ENCODE results near the gene OSBPL3. TPM values are rescaled to one million over a fixed set of nuclear protein-coding genes. Genes with fewer than 3 reads are reported as not detected.

Gene OSBPL3
- total and polyA plus RNA-seq, 10 donors, result 10.3 to 33.9 (median 26.8) TPM

- intact Hi-C loops (cut with DNase I; ENCODE audit: low total_unique reads), result no loop called here
- no peaks in the 10 kb centered on the region for H3K9me3 ChIP-seq
- H3K4me3 ChIP-seq, result no peak overlapping the region
- peaks cover 0 to 24% (median 0%) of the 10 kb centered on the region in 6 donors for H3K36me3 ChIP-seq
- no peaks in the 10 kb centered on the region for H3K27me3 ChIP-seq (replicated peaks in 1 of 7)
- peaks cover 7 to 81% (median 52%) of the 10 kb centered on the region in 6 donors for H3K4me1 ChIP-seq
- 39 to 47% (median 43%) methylated on average over 4 of the region's 4 CpGs for WGBS, 5 donors
- H3K27ac ChIP-seq, result peak overlapping the region in 4 of 8 donors; percentile 83 to 87 (median 84)
- TF ChIP-seq, protein P1, sequence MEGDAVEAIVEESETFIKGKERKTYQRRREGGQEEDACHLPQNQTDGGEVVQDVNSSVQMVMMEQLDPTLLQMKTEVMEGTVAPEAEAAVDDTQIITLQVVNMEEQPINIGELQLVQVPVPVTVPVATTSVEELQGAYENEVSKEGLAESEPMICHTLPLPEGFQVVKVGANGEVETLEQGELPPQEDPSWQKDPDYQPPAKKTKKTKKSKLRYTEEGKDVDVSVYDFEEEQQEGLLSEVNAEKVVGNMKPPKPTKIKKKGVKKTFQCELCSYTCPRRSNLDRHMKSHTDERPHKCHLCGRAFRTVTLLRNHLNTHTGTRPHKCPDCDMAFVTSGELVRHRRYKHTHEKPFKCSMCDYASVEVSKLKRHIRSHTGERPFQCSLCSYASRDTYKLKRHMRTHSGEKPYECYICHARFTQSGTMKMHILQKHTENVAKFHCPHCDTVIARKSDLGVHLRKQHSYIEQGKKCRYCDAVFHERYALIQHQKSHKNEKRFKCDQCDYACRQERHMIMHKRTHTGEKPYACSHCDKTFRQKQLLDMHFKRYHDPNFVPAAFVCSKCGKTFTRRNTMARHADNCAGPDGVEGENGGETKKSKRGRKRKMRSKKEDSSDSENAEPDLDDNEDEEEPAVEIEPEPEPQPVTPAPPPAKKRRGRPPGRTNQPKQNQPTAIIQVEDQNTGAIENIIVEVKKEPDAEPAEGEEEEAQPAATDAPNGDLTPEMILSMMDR (IDR thresholded peaks at IDR 0.05 in 8 of 11, conservative IDR thresholded peaks at IDR 0.05 in 3 of 11), result no peak
- TF ChIP-seq POLR2A (IDR thresholded peaks at IDR 0.05) (no peak), POLR2AphosphoS5 (IDR thresholded peaks at IDR 0.05) (no peak)
- no peak for DNase-seq
Observed at GRCh38 chr7:24831240-24831639, 148.7 kb downstream of the OSBPL3 start.

- H3K27ac ChIP-seq, result peak overlapping the region in 3 of 8 donors; percentile 84 to 87 (median 84)
- H3K36me3 ChIP-seq, result peaks cover 0 to 24% (median 0%) of the 10 kb centered on the region in 6 donors
- TF ChIP-seq POLR2A (IDR thresholded peaks at IDR 0.05), result no peak
- TF ChIP-seq, protein P1 (IDR thresholded peaks at IDR 0.05 in 8 of 11, conservative IDR thresholded peaks at IDR 0.05 in 3 of 11), result no peak
- no peak for TF ChIP-seq POLR2AphosphoS5 (IDR thresholded peaks at IDR 0.05)
- H3K4me3 ChIP-seq, result no peak overlapping the region
- intact Hi-C loops (cut with DNase I; ENCODE audit: low total_unique reads), result no loop called here
- WGBS, 5 donors, result 90 to 94% (median 92%) methylated on average over 9 of the region's 9 CpGs
- no peaks in the 10 kb centered on the region for H3K9me3 ChIP-seq
- no peaks in the 10 kb centered on the region for H3K27me3 ChIP-seq (replicated peaks in 1 of 7)
- peaks cover 7 to 81% (median 52%) of the 10 kb centered on the region in 6 donors for H3K4me1 ChIP-seq
- no peak for DNase-seq
Observed at GRCh38 chr7:24830440-24831050, 149.4 kb downstream of the OSBPL3 start.

DNA sequence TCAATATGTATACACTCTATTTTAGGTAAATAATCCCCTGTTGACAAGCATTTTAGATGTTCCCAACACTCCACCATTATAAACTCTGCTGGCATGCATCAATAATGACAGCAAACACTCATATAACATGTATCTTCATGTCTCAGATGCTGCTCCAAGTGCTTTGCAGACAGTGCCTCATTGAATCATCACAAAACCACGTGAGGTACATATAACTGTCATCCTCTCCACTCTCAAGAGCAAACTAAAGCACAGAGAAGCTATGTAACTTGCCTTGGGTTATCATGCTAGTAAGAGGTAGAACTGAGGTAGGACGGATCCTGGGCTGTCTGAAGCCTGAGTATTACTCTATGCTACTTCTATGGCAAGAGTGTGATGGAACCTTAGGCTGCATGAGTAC, 150.2 kb downstream of the OSBPL3 start:
- Histone ChIP-seq H3K36me3 (peaks cover 0 to 24% (median 0%) of the 10 kb centered on the region in 6 donors), H3K27ac (no peak overlapping the region), H3K4me1 (peaks cover 7 to 81% (median 50%) of the 10 kb centered on the region in 6 donors), H3K9me3 (no peaks in the 10 kb centered on the region), H3K4me3 (no peak overlapping the region), H3K27me3 (replicated peaks in 1 of 7) (no peaks in the 10 kb centered on the region)
- 80 to 94% (median 89%) methylated on average over 2 of the region's 2 CpGs for WGBS, 5 donors
- intact Hi-C loops (cut with DNase I; ENCODE audit: low total_unique reads), result no loop called here
- no peak for DNase-seq
- TF ChIP-seq, protein P1 (IDR thresholded peaks at IDR 0.05 in 8 of 11, conservative IDR thresholded peaks at IDR 0.05 in 3 of 11), result no peak
- TF ChIP-seq POLR2AphosphoS5 (IDR thresholded peaks at IDR 0.05), result no peak
- no peak for TF ChIP-seq POLR2A (IDR thresholded peaks at IDR 0.05)

DNA sequence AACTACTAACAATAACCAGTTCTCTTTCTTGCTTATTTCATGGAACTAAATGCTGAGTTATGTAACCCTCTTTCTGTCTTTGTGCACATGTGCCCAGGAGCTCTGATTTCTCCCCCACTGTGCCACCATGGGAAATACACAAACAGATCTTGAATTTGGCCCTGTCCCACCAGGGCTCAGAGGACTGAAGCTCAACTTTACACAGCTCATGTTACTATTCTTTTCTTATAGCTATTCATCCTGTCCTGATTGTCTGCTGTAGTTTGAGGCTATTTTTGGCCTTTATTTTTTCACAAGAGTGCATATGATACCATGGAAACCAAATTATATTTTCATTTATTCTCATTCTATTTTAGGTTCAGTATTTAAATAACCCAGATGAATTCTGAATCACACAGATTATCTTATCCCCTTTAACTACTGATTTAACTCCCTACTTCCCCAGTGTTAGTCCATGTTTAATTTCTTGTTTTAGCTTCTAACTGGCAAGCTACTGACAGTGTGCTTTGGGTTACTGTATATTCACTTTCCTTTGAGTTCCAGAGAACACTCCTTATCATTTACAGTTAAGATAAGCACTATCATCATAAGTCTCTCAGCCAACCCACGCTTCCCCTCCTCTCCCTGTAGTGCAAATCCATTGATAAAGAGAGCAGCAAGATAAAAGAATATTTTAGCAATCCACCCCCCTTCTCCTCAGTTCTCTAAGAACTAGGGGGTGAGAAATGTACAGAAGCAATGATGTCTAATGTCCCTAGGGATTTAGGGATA, 150.9 kb downstream of the OSBPL3 start:
- 88 to 93% (median 90%) methylated on average over 1 of the region's 1 CpG for WGBS, 5 donors
- DNase-seq, result no peak
- intact Hi-C loops (cut with DNase I; ENCODE audit: low total_unique reads), result no loop called here
- H3K36me3 ChIP-seq, result peaks cover 0 to 24% (median 0%) of the 10 kb centered on the region in 6 donors
- H3K4me1 ChIP-seq, result peaks cover 7 to 76% (median 43%) of the 10 kb centered on the region in 6 donors
- H3K27me3 ChIP-seq (replicated peaks in 1 of 7), result no peaks in the 10 kb centered on the region
- H3K4me3 ChIP-seq, result no peak overlapping the region
- H3K27ac ChIP-seq, result peak overlapping the region in 2 of 8 donors; percentile 28 to 42
- no peak for TF ChIP-seq POLR2AphosphoS5 (IDR thresholded peaks at IDR 0.05)
- TF ChIP-seq POLR2A (IDR thresholded peaks at IDR 0.05), result no peak
- TF ChIP-seq, protein P1 (IDR thresholded peaks at IDR 0.05 in 8 of 11, conservative IDR thresholded peaks at IDR 0.05 in 3 of 11), result no peak
- H3K9me3 ChIP-seq, result no peaks in the 10 kb centered on the region
